ENCODE results near the gene LRRC36. TPM values are rescaled to one million over a fixed set of nuclear protein-coding genes. Genes with fewer than 3 reads are reported as not detected.

LRRC36 gene
- polyA plus RNA-seq, 1 donor (not counting 4 experiments of a cell fraction or from before 2014, with no cell fraction given) = not detected

- no peak for DNase-seq (ENCODE audit: low read depth, low spot score)
- Histone ChIP-seq H3K4me3 (ENCODE audit: control insufficient read depth in 2 of 3, extremely low read depth in 1 of 3, insufficient read depth in 2 of 3, low read depth in 1 of 3, low read length in 3 of 3) (no peak overlapping the region), H2AFZ (ENCODE audit: control insufficient read depth, low read length) (no peak overlapping the region), H3K36me3 (ENCODE audit: control insufficient read depth in 2 of 2, extremely low read depth in 1 of 2, insufficient read depth in 2 of 2, low read length in 2 of 2) (no peaks in the 10 kb centered on the region), H3K79me2 (ENCODE audit: control insufficient read depth, insufficient read depth, low read length) (no peaks in the 10 kb centered on the region), H4K20me1 (ENCODE audit: control insufficient read depth, extremely low read depth, insufficient read depth, low read length) (no peaks in the 10 kb centered on the region), H3K9ac (ENCODE audit: control insufficient read depth, extremely low read depth, insufficient read depth, low read length) (no peak overlapping the region), H3K27me3 (ENCODE audit: control insufficient read depth, extremely low read depth, insufficient read depth, low read length) (peaks cover 50% of the 10 kb centered on the region), H3K27ac (ENCODE audit: control insufficient read depth, insufficient read depth, low read length) (no peak overlapping the region), H3K9me3 (ENCODE audit: control insufficient read depth, low read depth, low read length) (no peaks in the 10 kb centered on the region), H3K4me1 (ENCODE audit: control insufficient read depth, extremely low read depth, insufficient read depth, low read length) (peaks cover 6% of the 10 kb centered on the region), H3K9me1 (ENCODE audit: control insufficient read depth, extremely low read depth, insufficient read depth, low read length) (no peaks in the 10 kb centered on the region), H3K4me2 (ENCODE audit: control insufficient read depth, extremely low read depth, insufficient read depth, low read depth, low read length) (no peak overlapping the region)
- FAIRE-seq = no peak
- TF ChIP-seq CTCF (optimal IDR thresholded peaks at IDR 0.05 in 1 of 3, IDR thresholded peaks at IDR 0.05 in 1 of 3, conservative IDR thresholded peaks at IDR 0.05 in 1 of 3; ENCODE audit: extremely low read depth in 1 of 3, insufficient read depth in 2 of 3, low read length in 3 of 3) = no peak
- dilution Hi-C loops (cut with MboI; ENCODE audit: extremely low pct_ligation_motif_present, low sequenced_read_pairs) = no loop called here
Observed at GRCh38 chr16:67283039-67283825, 43.4 kb upstream of the LRRC36 start.

GRCh38 chr16:67283826-67284555, 42.6 kb upstream of the LRRC36 start:
- TF ChIP-seq EZH2 (IDR thresholded peaks at IDR 0.05; ENCODE audit: low read length) (no peak), CTCF (optimal IDR thresholded peaks at IDR 0.05 in 1 of 3, IDR thresholded peaks at IDR 0.05 in 1 of 3, conservative IDR thresholded peaks at IDR 0.05 in 1 of 3; ENCODE audit: extremely low read depth in 1 of 3, insufficient read depth in 2 of 3, low read length in 3 of 3) (no peak)
- H3K4me2 ChIP-seq (ENCODE audit: control insufficient read depth, extremely low read depth, insufficient read depth, low read depth, low read length) = no peak overlapping the region
- FAIRE-seq (no peak), DNase-seq (ENCODE audit: low read depth, low spot score) (no peak)
- H4K20me1 ChIP-seq (ENCODE audit: control insufficient read depth, extremely low read depth, insufficient read depth, low read length) = no peaks in the 10 kb centered on the region
- no peak overlapping the region for H3K27ac ChIP-seq (ENCODE audit: control insufficient read depth, insufficient read depth, low read length)
- no peaks in the 10 kb centered on the region for H3K36me3 ChIP-seq (ENCODE audit: control insufficient read depth in 2 of 2, extremely low read depth in 1 of 2, insufficient read depth in 2 of 2, low read length in 2 of 2)
- no peak overlapping the region for H3K4me3 ChIP-seq (ENCODE audit: control insufficient read depth in 2 of 3, extremely low read depth in 1 of 3, insufficient read depth in 2 of 3, low read depth in 1 of 3, low read length in 3 of 3)
- no peak overlapping the region for H2AFZ ChIP-seq (ENCODE audit: control insufficient read depth, low read length)
- H3K4me1 ChIP-seq (ENCODE audit: control insufficient read depth, extremely low read depth, insufficient read depth, low read length) = no peaks in the 10 kb centered on the region
- H3K9me1 ChIP-seq (ENCODE audit: control insufficient read depth, extremely low read depth, insufficient read depth, low read length) = no peaks in the 10 kb centered on the region
- dilution Hi-C loops (cut with MboI; ENCODE audit: extremely low pct_ligation_motif_present, low sequenced_read_pairs) = no loop called here
- no peak overlapping the region for H3K9ac ChIP-seq (ENCODE audit: control insufficient read depth, extremely low read depth, insufficient read depth, low read length)
- no peaks in the 10 kb centered on the region for H3K9me3 ChIP-seq (ENCODE audit: control insufficient read depth, low read depth, low read length)
- peaks cover 47% of the 10 kb centered on the region for H3K27me3 ChIP-seq (ENCODE audit: control insufficient read depth, extremely low read depth, insufficient read depth, low read length)
- H3K79me2 ChIP-seq (ENCODE audit: control insufficient read depth, insufficient read depth, low read length) = no peaks in the 10 kb centered on the region

All from keratinocyte (primary cell).